Astrocyte (in vitro differentiated cells and primary cell): Measurements from ENCODE around the gene OS9. TPM values are rescaled to one million over a fixed set of nuclear protein-coding genes. Genes with fewer than 3 reads are reported as not detected.

Experiments
- DNase-seq: peaks from one replicate; pipeline ENCODE4 v3.0.0-alpha.2; 2010; ENCODE audit warnings: low read depth
- FAIRE-seq: peaks from 2 replicates; lab custom pipeline; 2011; peaks lifted over from hg19 to GRCh38; lab: Jason Lieb, UNC
- H2AFZ ChIP-seq: 2 replicates; pipeline ENCODE4 v1.6.0; 2012; ENCODE audit warnings: low read depth, low read length, inconsistent platforms
- H3K27ac ChIP-seq: 2 replicates; pipeline ENCODE4 v1.5.1; 2011; ENCODE audit warnings: low read depth, low read length, inconsistent platforms
- H3K27me3 ChIP-seq: 2 replicates; pipeline ENCODE4 v1.6.0; 2011; ENCODE audit warnings: low read length, inconsistent platforms; ENCODE audit not compliant: insufficient read depth
- H3K36me3 ChIP-seq: 2 replicates; pipeline ENCODE4 v1.5.1; 2011; ENCODE audit warnings: low read length, inconsistent platforms; ENCODE audit not compliant: insufficient read depth
- H3K4me1 ChIP-seq: 2 replicates; pipeline ENCODE4 v1.5.1; 2011; ENCODE audit warnings: low read length, inconsistent platforms; ENCODE audit not compliant: insufficient read depth
- H3K4me2 ChIP-seq: 2 replicates; pipeline ENCODE4 v1.6.0; 2012; ENCODE audit warnings: low read length, inconsistent platforms
- H3K4me3 ChIP-seq: 2 replicates; pipeline ENCODE4 v1.5.1; 2011; ENCODE audit warnings: low read depth, mild to moderate bottlenecking, low read length, inconsistent platforms; ENCODE audit not compliant: insufficient read depth
- H3K79me2 ChIP-seq: 2 replicates; pipeline ENCODE4 v1.6.0; 2012; ENCODE audit warnings: mild to moderate bottlenecking, low read length, inconsistent platforms; ENCODE audit not compliant: insufficient read depth
- H3K9ac ChIP-seq: 2 replicates; pipeline ENCODE4 v1.6.0; 2012; ENCODE audit warnings: mild to moderate bottlenecking, low read length, inconsistent platforms
- H3K9me3 ChIP-seq: 2 replicates; pipeline ENCODE4 v1.5.1; 2012; ENCODE audit warnings: low read depth, mild to moderate bottlenecking, low read length, inconsistent platforms; ENCODE audit not compliant: insufficient read depth
- H4K20me1 ChIP-seq: 2 replicates; pipeline ENCODE4 v1.6.0; 2012; ENCODE audit warnings: low read length, inconsistent platforms; ENCODE audit not compliant: insufficient read depth
- H3K27ac Mint-ChIP-seq: one replicate; pipeline ENCODE4 v1.8.0; 2021; ENCODE audit warnings: mild to moderate bottlenecking, mixed read lengths; ENCODE audit not compliant: unreplicated experiment
- H3K27me3 Mint-ChIP-seq: one replicate; pipeline ENCODE4 v1.8.0; 2021; ENCODE audit warnings: low read depth, mixed read lengths; ENCODE audit not compliant: unreplicated experiment
- H3K36me3 Mint-ChIP-seq: one replicate; pipeline ENCODE4 v1.8.0; 2021; ENCODE audit warnings: low read depth, mixed read lengths; ENCODE audit not compliant: unreplicated experiment
- H3K4me1 Mint-ChIP-seq: one replicate; pipeline ENCODE4 v1.8.0; 2021; ENCODE audit warnings: low read depth, mixed read lengths; ENCODE audit not compliant: unreplicated experiment
- H3K4me3 Mint-ChIP-seq: one replicate; pipeline ENCODE4 v1.8.0; 2021; ENCODE audit warnings: mild to moderate bottlenecking, moderate library complexity, mixed read lengths; ENCODE audit not compliant: unreplicated experiment
- H3K9me3 Mint-ChIP-seq: one replicate; pipeline ENCODE4 v1.8.0; 2021; ENCODE audit warnings: mild to moderate bottlenecking, mixed read lengths; ENCODE audit not compliant: unreplicated experiment
- CTCF ChIP-seq: IDR thresholded peaks from 2 replicates; pipeline ENCODE4 v1.5.1; 2011; ENCODE audit warnings: low read depth, mild to moderate bottlenecking, inconsistent platforms, low read length, moderate library complexity; ENCODE audit not compliant: insufficient read depth
- EZH2 ChIP-seq: IDR thresholded peaks from 2 replicates; pipeline ENCODE4 v1.6.1; 2012; ENCODE audit warnings: mild to moderate bottlenecking, low read length, inconsistent platforms; ENCODE audit not compliant: insufficient read depth
- total RNA-seq: library from RNA; stranded (reverse); gene quantifications from 2 replicates; pipeline ENCODE4 v1.2.1, GENCODE V29; 2021

Gene OS9
- total RNA-seq, 1 donor from 2014 or later = 194 TPM

GRCh38 chr12:57729321-57729844 is 35.5 kb downstream of the OS9 start:
- Histone ChIP-seq H3K27ac (no peak overlapping the region), H3K4me1 (peaks cover 7% of the 10 kb centered on the region), H3K4me2 (no peak overlapping the region), H3K4me3 (no peak overlapping the region), H3K9ac (no peak overlapping the region), H3K79me2 (no peaks in the 10 kb centered on the region), H4K20me1 (peaks cover 8% of the 10 kb centered on the region), H2AFZ (no peak overlapping the region), H3K9me3 (no peaks in the 10 kb centered on the region), H3K27me3 (peaks cover 36% of the 10 kb centered on the region), H3K36me3 (no peaks in the 10 kb centered on the region)
- peaks cover 2% of the 10 kb centered on the region for H3K4me1 Mint-ChIP-seq
- no peak overlapping the region for H3K27ac Mint-ChIP-seq
- H3K36me3 Mint-ChIP-seq = peaks cover 5% of the 10 kb centered on the region
- H3K27me3 Mint-ChIP-seq = peaks cover 80% of the 10 kb centered on the region
- peaks cover 16% of the 10 kb centered on the region for H3K9me3 Mint-ChIP-seq
- no peak overlapping the region for H3K4me3 Mint-ChIP-seq
- FAIRE-seq (no peak), DNase-seq (no peak)
- no peak for TF ChIP-seq CTCF
- TF ChIP-seq EZH2 = no peak

GRCh38 chr12:57730336-57731067 is 36.6 kb downstream of the OS9 start:
- peaks cover 8% of the 10 kb centered on the region for H3K36me3 Mint-ChIP-seq
- peaks cover 9% of the 10 kb centered on the region for H3K4me1 Mint-ChIP-seq
- peaks cover 16% of the 10 kb centered on the region for H3K9me3 Mint-ChIP-seq
- TF ChIP-seq CTCF (no peak), EZH2 (no peak)
- H3K4me1 ChIP-seq = peaks cover 7% of the 10 kb centered on the region
- no peaks in the 10 kb centered on the region for H3K79me2 ChIP-seq
- peaks cover 47% of the 10 kb centered on the region for H3K27me3 ChIP-seq
- no peaks in the 10 kb centered on the region for H3K36me3 ChIP-seq
- no peak overlapping the region for H3K4me3 Mint-ChIP-seq
- DNase-seq (no peak), FAIRE-seq (no peak)
- H4K20me1 ChIP-seq = peaks cover 8% of the 10 kb centered on the region
- H3K27me3 Mint-ChIP-seq = peaks cover 80% of the 10 kb centered on the region
- H3K4me2 ChIP-seq = no peak overlapping the region
- H3K27ac ChIP-seq = no peak overlapping the region
- H2AFZ ChIP-seq = no peak overlapping the region
- H3K27ac Mint-ChIP-seq = no peak overlapping the region
- no peak overlapping the region for H3K4me3 ChIP-seq
- no peak overlapping the region for H3K9ac ChIP-seq
- H3K9me3 ChIP-seq = no peaks in the 10 kb centered on the region

- TF ChIP-seq EZH2 (no peak), CTCF (no peak)
- no peak for FAIRE-seq
- Mint-ChIP-seq H3K4me1 (peaks cover 13% of the 10 kb centered on the region), H3K27me3 (peaks cover 84% of the 10 kb centered on the region), H3K4me3 (no peak overlapping the region), H3K36me3 (peaks cover 6% of the 10 kb centered on the region), H3K27ac (no peak overlapping the region), H3K9me3 (peaks cover 13% of the 10 kb centered on the region)
- H3K4me3 ChIP-seq = no peak overlapping the region
- H3K27ac ChIP-seq = no peak overlapping the region
- DNase-seq = no peak
- no peak overlapping the region for H3K9ac ChIP-seq
- H3K4me2 ChIP-seq = no peak overlapping the region
- H3K4me1 ChIP-seq = peaks cover 8% of the 10 kb centered on the region
- H3K9me3 ChIP-seq = no peaks in the 10 kb centered on the region
- no peaks in the 10 kb centered on the region for H3K79me2 ChIP-seq
- no peak overlapping the region for H2AFZ ChIP-seq
- H4K20me1 ChIP-seq = peaks cover 10% of the 10 kb centered on the region
- H3K36me3 ChIP-seq = no peaks in the 10 kb centered on the region
- H3K27me3 ChIP-seq = peaks cover 57% of the 10 kb centered on the region
Measured at GRCh38 chr12:57731411-57732080, 37.6 kb downstream of the OS9 start.
